ENCODE measurements around the gene ANXA4.

DNA sequence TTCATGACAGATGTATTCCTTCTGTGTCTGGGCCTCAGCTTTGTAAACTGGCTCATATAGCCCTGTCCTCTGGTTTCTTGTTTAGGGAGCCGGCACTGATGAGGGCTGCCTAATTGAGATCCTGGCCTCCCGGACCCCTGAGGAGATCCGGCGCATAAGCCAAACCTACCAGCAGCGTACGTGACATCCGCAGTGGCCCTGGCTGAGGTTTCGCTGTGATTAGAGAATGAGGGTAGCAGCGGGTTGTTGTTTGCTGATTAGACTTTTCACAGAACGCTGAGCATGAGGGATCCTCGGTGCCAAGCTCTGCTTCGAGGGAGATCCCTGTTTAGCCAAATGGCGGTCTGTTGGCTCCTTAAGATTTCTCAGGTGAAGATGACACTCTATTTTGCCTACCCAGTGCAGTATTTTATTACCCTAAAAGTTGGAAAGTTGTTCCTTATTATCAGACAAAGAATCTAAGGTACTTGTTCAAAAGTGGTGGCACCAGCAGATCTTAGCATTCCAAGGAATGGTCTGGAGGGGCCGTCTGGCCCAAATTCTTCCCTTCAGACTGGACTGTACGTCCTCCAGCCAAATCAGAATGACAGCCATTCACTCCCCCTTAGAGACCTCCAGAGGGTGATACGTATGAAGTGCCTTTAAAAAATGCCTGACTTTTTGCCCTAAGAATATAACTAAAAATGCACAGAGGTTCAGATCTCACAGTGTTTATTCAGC is 66.0 kb downstream of the ANXA4 start:
- TF ChIP-seq, protein P1, sequence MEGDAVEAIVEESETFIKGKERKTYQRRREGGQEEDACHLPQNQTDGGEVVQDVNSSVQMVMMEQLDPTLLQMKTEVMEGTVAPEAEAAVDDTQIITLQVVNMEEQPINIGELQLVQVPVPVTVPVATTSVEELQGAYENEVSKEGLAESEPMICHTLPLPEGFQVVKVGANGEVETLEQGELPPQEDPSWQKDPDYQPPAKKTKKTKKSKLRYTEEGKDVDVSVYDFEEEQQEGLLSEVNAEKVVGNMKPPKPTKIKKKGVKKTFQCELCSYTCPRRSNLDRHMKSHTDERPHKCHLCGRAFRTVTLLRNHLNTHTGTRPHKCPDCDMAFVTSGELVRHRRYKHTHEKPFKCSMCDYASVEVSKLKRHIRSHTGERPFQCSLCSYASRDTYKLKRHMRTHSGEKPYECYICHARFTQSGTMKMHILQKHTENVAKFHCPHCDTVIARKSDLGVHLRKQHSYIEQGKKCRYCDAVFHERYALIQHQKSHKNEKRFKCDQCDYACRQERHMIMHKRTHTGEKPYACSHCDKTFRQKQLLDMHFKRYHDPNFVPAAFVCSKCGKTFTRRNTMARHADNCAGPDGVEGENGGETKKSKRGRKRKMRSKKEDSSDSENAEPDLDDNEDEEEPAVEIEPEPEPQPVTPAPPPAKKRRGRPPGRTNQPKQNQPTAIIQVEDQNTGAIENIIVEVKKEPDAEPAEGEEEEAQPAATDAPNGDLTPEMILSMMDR (IDR thresholded peaks at IDR 0.05) = no peak
- TF ChIP-seq ESRRA (IDR thresholded peaks at IDR 0.05; ENCODE audit: borderline replicate concordance, low read length) (no peak), RAD21 (conservative IDR thresholded peaks at IDR 0.05 in 1 of 2, IDR thresholded peaks at IDR 0.05 in 1 of 2) (no peak), ZFP36 (IDR thresholded peaks at IDR 0.05; ENCODE audit: borderline replicate concordance, partially characterized antibody) (no peak), POLR2A (IDR thresholded peaks at IDR 0.05; ENCODE audit: low read length) (no peak), FOSL2 (IDR thresholded peaks at IDR 0.05) (no peak), FOSL2 (CRISPR knock-in tag; IDR thresholded peaks at IDR 0.05) (no peak), CHD2 (IDR thresholded peaks at IDR 0.05; ENCODE audit: low read length, partially characterized antibody) (no peak), JUNB (IDR thresholded peaks at IDR 0.05) (no peak), SREBF2 (IDR thresholded peaks at IDR 0.05) (no peak), HDAC2 (IDR thresholded peaks at IDR 0.05) (no peak)
- TF ChIP-seq, protein P2, sequence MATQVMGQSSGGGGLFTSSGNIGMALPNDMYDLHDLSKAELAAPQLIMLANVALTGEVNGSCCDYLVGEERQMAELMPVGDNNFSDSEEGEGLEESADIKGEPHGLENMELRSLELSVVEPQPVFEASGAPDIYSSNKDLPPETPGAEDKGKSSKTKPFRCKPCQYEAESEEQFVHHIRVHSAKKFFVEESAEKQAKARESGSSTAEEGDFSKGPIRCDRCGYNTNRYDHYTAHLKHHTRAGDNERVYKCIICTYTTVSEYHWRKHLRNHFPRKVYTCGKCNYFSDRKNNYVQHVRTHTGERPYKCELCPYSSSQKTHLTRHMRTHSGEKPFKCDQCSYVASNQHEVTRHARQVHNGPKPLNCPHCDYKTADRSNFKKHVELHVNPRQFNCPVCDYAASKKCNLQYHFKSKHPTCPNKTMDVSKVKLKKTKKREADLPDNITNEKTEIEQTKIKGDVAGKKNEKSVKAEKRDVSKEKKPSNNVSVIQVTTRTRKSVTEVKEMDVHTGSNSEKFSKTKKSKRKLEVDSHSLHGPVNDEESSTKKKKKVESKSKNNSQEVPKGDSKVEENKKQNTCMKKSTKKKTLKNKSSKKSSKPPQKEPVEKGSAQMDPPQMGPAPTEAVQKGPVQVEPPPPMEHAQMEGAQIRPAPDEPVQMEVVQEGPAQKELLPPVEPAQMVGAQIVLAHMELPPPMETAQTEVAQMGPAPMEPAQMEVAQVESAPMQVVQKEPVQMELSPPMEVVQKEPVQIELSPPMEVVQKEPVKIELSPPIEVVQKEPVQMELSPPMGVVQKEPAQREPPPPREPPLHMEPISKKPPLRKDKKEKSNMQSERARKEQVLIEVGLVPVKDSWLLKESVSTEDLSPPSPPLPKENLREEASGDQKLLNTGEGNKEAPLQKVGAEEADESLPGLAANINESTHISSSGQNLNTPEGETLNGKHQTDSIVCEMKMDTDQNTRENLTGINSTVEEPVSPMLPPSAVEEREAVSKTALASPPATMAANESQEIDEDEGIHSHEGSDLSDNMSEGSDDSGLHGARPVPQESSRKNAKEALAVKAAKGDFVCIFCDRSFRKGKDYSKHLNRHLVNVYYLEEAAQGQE (IDR thresholded peaks at IDR 0.05) = no peak

Data from A549 (cell line).